T-cell (primary cell): ENCODE data around the gene MCM10. TPM values are rescaled to one million over a fixed set of nuclear protein-coding genes. Genes with fewer than 3 reads are reported as not detected.

Experiments used
- ATAC-seq, 4 experiments: fragments of 200-7000 bp in 3 of 4; fragments of 150-1000 bp in 1 of 4; cut with Tn5 transposase; replicated peaks in 1 of 4; 1 replicate in 3 of 4; 2 replicates in 1 of 4; pipeline ENCODE4 v1.10.0; 2021; ENCODE audit warnings: moderate library complexity in 3 of 4, mild to moderate bottlenecking in 2 of 4, moderate number of reproducible peaks in 1 of 4
- CTCF ChIA-PET, 2 donors: fragments of 300-600 bp; sonication (Branson Sonifier 250); formaldehyde crosslinking; loops; one replicate each; lab custom pipeline; 2022; ENCODE audit warnings: antibody characterized with exemption in 2 of 2; lab: Charles Lee
- POLR2A ChIA-PET, 2 donors: fragments of 300-600 bp; sonication (Branson Sonifier 250); formaldehyde crosslinking; loops; one replicate each; lab custom pipeline; 2022; ENCODE audit warnings: antibody characterized with exemption in 2 of 2; lab: Charles Lee
- DNase-seq, 35 experiments: peaks; one replicate each; pipeline versions ENCODE4 v3.0.0 to v3.0.0-alpha.2; 2013 to 2023
- H3K27ac ChIP-seq: one replicate; pipeline ENCODE4 v1.5.1; 2013; ENCODE audit warnings: low read length
- H3K27me3 ChIP-seq, 2 experiments: replicated peaks in 1 of 2; 1 replicate in 1 of 2; 2 replicates in 1 of 2; pipeline versions ENCODE4 v1.6.1 to v1.7.0; 2013; ENCODE audit warnings: low read length in 1 of 2, mixed read lengths in 1 of 2; ENCODE audit not compliant: control insufficient read depth in 2 of 2, insufficient read depth in 2 of 2; ENCODE audit errors: extremely low read depth in 1 of 2
- H3K36me3 ChIP-seq, 2 donors: 1 replicate in 1 of 2; 2 replicates in 1 of 2; pipeline versions ENCODE4 v1.6.1 to v1.7.0; 2013; ENCODE audit warnings: low read length in 1 of 2; ENCODE audit not compliant: control insufficient read depth in 2 of 2, insufficient read depth in 1 of 2; ENCODE audit errors: extremely low read depth in 1 of 2
- H3K4me1 ChIP-seq, 2 experiments: 1 replicate in 1 of 2; 2 replicates in 1 of 2; pipeline versions ENCODE4 v1.6.1 to v1.7.0; 2013; ENCODE audit warnings: low read length in 2 of 2, mixed read lengths in 1 of 2; ENCODE audit not compliant: insufficient read depth in 2 of 2, control insufficient read depth in 1 of 2; ENCODE audit errors: extremely low read depth in 1 of 2
- H3K4me3 ChIP-seq, 2 donors: 1 replicate in 1 of 2; 2 replicates in 1 of 2; pipeline versions ENCODE4 v1.5.1 to v1.7.0; 2013; ENCODE audit warnings: mild to moderate bottlenecking in 2 of 2, low read length in 1 of 2, moderate library complexity in 1 of 2; ENCODE audit not compliant: control insufficient read depth in 1 of 2; ENCODE audit errors: extremely low read depth in 1 of 2
- H3K9me3 ChIP-seq: 2 replicates; pipeline ENCODE4 v1.7.0; 2013
- H3K27ac Mint-ChIP-seq, 2 donors: one replicate each; pipeline ENCODE4 v1.8.0; 2020 to 2021; ENCODE audit warnings: mild to moderate bottlenecking in 2 of 2, mixed read lengths in 2 of 2
- H3K27me3 Mint-ChIP-seq, 2 donors: one replicate each; pipeline ENCODE4 v1.8.0; 2021 to 2022; ENCODE audit warnings: mixed read lengths in 2 of 2
- H3K36me3 Mint-ChIP-seq: one replicate; pipeline ENCODE4 v1.8.0; 2021; ENCODE audit warnings: mixed read lengths
- H3K4me1 Mint-ChIP-seq, 3 donors: one replicate each; pipeline ENCODE4 v1.8.0; 2020 to 2022; ENCODE audit warnings: mixed read lengths in 3 of 3, mild to moderate bottlenecking in 1 of 3
- H3K4me3 Mint-ChIP-seq, 3 donors: one replicate each; pipeline ENCODE4 v1.8.0; 2020 to 2022; ENCODE audit warnings: mild to moderate bottlenecking in 3 of 3, mixed read lengths in 3 of 3, moderate library complexity in 3 of 3
- H3K9me3 Mint-ChIP-seq, 3 donors: one replicate each; pipeline ENCODE4 v1.8.0; 2020 to 2022; ENCODE audit warnings: mixed read lengths in 3 of 3
- WGBS: methylation state at CpG from one replicate; pipeline ENCODE4 v1.1.5; 2013; ENCODE audit warnings: missing lambda C conversion rate; ENCODE audit not compliant: insufficient coverage; 5-methylcytosine and 5-hydroxymethylcytosine counted together
- total RNA-seq, 35 experiments: library from RNA in 6 of 35; stranded (reverse) in 6 of 35; fragments of 120-200 nt in 1 of 35; gene quantifications; one replicate each; pipeline versions ENCODE4 v1.2.1 to v1.2.4 and lab custom pipeline; 2013 to 2026

The MCM10 gene
- total RNA-seq, 5 donors from 2014 or later (not counting 1 experiment from before 2014, with no cell fraction given): 0.65 to 1.4 (median 0.82) TPM

DNA sequence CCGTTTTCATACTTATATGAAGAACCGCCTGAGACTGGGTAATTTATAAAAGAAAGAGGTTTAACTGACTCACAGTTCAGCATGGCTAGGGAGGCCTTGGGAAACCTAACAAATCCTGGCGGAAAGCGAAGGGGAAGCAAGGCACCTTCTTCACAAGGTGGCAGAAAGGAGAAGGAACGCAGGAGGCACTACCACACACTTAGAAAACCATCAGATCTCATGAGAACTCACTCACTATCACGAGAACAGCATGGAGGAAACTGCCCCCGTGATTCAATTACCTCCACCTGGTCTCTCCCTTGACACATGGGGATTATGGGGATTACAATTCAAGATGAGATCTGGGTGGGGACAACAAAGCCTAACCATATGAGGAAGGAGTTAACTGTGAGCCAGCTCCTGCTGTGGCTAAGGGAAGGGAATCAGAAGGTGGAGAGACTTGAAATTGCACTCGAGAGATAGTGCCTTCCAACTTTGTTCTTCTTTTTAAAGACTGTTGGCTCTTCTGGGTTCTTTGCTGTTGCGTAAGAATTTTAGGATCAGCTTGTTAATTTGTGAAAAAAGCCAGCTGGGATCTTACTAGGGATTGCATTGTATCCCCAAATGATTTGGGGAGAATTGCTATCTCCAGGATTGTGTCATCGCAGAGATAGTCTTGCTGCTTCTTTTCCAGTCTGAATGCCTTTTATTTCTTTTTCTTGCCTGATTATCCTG lies 40.4 kb upstream of the MCM10 start:
- Mint-ChIP-seq H3K27me3 (no peaks in the 10 kb centered on the region), H3K4me3 (no peak overlapping the region)
- POLR2A ChIA-PET: no interaction called here

GRCh38 chr10:13121500-13121854 lies 39.9 kb upstream of the MCM10 start:
- WGBS: no CpG with 5 or more reads among the region's 1 CpG

More for the DNA sequence above, 40.4 kb upstream of the MCM10 start:
- Histone ChIP-seq H3K27me3 (no peaks in the 10 kb centered on the region), H3K9me3 (no peaks in the 10 kb centered on the region), H3K4me1 (peaks cover 0 to 6% of the 10 kb centered on the region in 2 experiments), H3K27ac (no peak overlapping the region), H3K36me3 (peaks cover 4 to 83% of the 10 kb centered on the region in 2 donors), H3K4me3 (no peak overlapping the region)
- Mint-ChIP-seq H3K27ac (no peak overlapping the region), H3K9me3 (no peaks in the 10 kb centered on the region), H3K36me3 (peaks cover 88% of the 10 kb centered on the region), H3K4me1 (peaks cover 23 to 27% (median 24%) of the 10 kb centered on the region in 3 donors)
- CTCF ChIA-PET: no interaction called here
- ATAC-seq (no peak), DNase-seq (no peak)
- WGBS: 95% methylated on average over 4 of the region's 10 CpGs

GRCh38 chr10:13136651-13137050 lies 24.7 kb upstream of the MCM10 start:
- no peak for DNase-seq
- H3K9me3 ChIP-seq: no peaks in the 10 kb centered on the region
- CTCF ChIA-PET: no interaction called here
- 90% methylated on average over 5 of the region's 8 CpGs for WGBS
- no peaks in the 10 kb centered on the region for H3K4me1 ChIP-seq
- H3K4me3 ChIP-seq: no peak overlapping the region
- Mint-ChIP-seq H3K36me3 (peaks cover 79% of the 10 kb centered on the region), H3K4me1 (no peaks in the 10 kb centered on the region), H3K27ac (no peak overlapping the region), H3K27me3 (no peaks in the 10 kb centered on the region), H3K4me3 (no peak overlapping the region), H3K9me3 (no peaks in the 10 kb centered on the region)
- H3K27me3 ChIP-seq: no peaks in the 10 kb centered on the region
- POLR2A ChIA-PET: no interaction called here
- no peak for ATAC-seq
- no peak overlapping the region for H3K27ac ChIP-seq
- peaks cover 10 to 87% of the 10 kb centered on the region in 2 donors for H3K36me3 ChIP-seq

More at GRCh38 chr10:13121500-13121854, 39.9 kb upstream of the MCM10 start:
- peaks cover 0 to 5% of the 10 kb centered on the region in 2 experiments for H3K4me1 ChIP-seq
- H3K27ac ChIP-seq: no peak overlapping the region
- no peaks in the 10 kb centered on the region for H3K9me3 Mint-ChIP-seq
- H3K4me3 ChIP-seq: no peak overlapping the region
- no peaks in the 10 kb centered on the region for H3K9me3 ChIP-seq
- H3K36me3 Mint-ChIP-seq: peaks cover 84% of the 10 kb centered on the region
- H3K27me3 ChIP-seq: no peaks in the 10 kb centered on the region
- H3K36me3 ChIP-seq: peaks cover 4 to 84% of the 10 kb centered on the region in 2 donors
- H3K27me3 Mint-ChIP-seq: no peaks in the 10 kb centered on the region
- H3K27ac Mint-ChIP-seq: no peak overlapping the region
- H3K4me1 Mint-ChIP-seq: peaks cover 17 to 21% (median 19%) of the 10 kb centered on the region in 3 donors
- POLR2A ChIA-PET: no interaction called here
- no peak overlapping the region for H3K4me3 Mint-ChIP-seq
- CTCF ChIA-PET: no interaction called here
- ATAC-seq: no peak
- DNase-seq: no peak

- POLR2A ChIA-PET: no interaction called here
- Mint-ChIP-seq H3K27me3 (no peaks in the 10 kb centered on the region), H3K4me3 (no peak overlapping the region), H3K9me3 (peaks cover 0 to 2% (median 0%) of the 10 kb centered on the region in 3 donors), H3K4me1 (no peaks in the 10 kb centered on the region), H3K27ac (no peak overlapping the region), H3K36me3 (peaks cover 74% of the 10 kb centered on the region)
- H3K27ac ChIP-seq: no peak overlapping the region
- H3K4me1 ChIP-seq: no peaks in the 10 kb centered on the region
- 100% methylated on average over 1 of the region's 7 CpGs for WGBS
- H3K4me3 ChIP-seq: no peak overlapping the region
- DNase-seq (no peak), ATAC-seq (no peak)
- no peaks in the 10 kb centered on the region for H3K9me3 ChIP-seq
- H3K36me3 ChIP-seq: peaks cover 8 to 78% of the 10 kb centered on the region in 2 donors
- CTCF ChIA-PET: interaction anchor here in 1 of 2 donors (0.6 kb wide), 1 partner anchor 22 kb away, joined by 5 read pairs; no protein-coding TSS in a partner anchor
- H3K27me3 ChIP-seq: no peaks in the 10 kb centered on the region
Measured at GRCh38 chr10:13139150-13139549, 22.2 kb upstream of the MCM10 start.

GRCh38 chr10:13139676-13140075 lies 21.7 kb upstream of the MCM10 start:
- CTCF ChIA-PET: no interaction called here
- no peaks in the 10 kb centered on the region for H3K27me3 Mint-ChIP-seq
- ATAC-seq (no peak), DNase-seq (no peak)
- peaks cover 75% of the 10 kb centered on the region for H3K36me3 Mint-ChIP-seq
- Histone ChIP-seq H3K9me3 (peaks cover 2% of the 10 kb centered on the region), H3K27me3 (no peaks in the 10 kb centered on the region), H3K4me1 (no peaks in the 10 kb centered on the region), H3K4me3 (no peak overlapping the region), H3K27ac (no peak overlapping the region), H3K36me3 (peaks cover 8 to 73% of the 10 kb centered on the region in 2 donors)
- H3K9me3 Mint-ChIP-seq: peaks cover 0 to 7% (median 5%) of the 10 kb centered on the region in 3 donors
- H3K27ac Mint-ChIP-seq: no peak overlapping the region
- no peaks in the 10 kb centered on the region for H3K4me1 Mint-ChIP-seq
- POLR2A ChIA-PET: no interaction called here
- H3K4me3 Mint-ChIP-seq: no peak overlapping the region
- WGBS: 100% methylated on average over 1 of the region's 2 CpGs

DNA sequence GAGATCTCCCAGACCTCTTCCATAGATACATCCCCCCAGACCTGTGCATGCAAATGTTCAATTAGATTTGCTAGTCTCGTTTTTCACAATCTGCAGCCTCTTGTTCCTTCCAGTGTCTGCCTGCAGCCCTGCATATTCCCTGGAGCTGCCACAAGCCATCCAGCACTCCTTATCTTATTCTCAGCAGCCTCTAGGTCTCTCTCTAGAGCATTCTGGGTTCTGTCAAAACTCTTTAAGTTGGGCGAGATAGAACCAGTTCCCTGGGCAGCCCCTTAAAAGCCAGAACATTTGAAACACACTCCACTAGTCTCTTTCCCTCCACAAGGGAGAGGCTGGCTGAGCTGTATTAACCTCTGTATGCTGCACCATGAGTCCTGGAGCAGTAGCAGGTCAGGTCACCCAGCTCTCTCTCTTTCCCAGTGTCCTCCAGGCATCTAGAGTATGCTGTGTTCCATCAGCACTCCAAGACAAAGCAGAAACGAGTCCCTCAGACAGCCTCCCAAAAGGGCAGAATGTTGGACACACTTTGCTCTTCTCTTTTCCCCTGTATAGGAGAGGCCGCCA lies 20.6 kb upstream of the MCM10 start:
- Histone ChIP-seq H3K9me3 (peaks cover 2% of the 10 kb centered on the region), H3K27me3 (no peaks in the 10 kb centered on the region), H3K27ac (no peak overlapping the region), H3K4me1 (no peaks in the 10 kb centered on the region), H3K36me3 (peaks cover 8 to 62% of the 10 kb centered on the region in 2 donors), H3K4me3 (no peak overlapping the region)
- no peak overlapping the region for H3K27ac Mint-ChIP-seq
- H3K9me3 Mint-ChIP-seq: peaks cover 3 to 14% (median 12%) of the 10 kb centered on the region in 3 donors
- no peaks in the 10 kb centered on the region for H3K4me1 Mint-ChIP-seq
- DNase-seq (no peak), ATAC-seq (no peak)
- 96% methylated on average over 4 of the region's 4 CpGs for WGBS
- H3K4me3 Mint-ChIP-seq: no peak overlapping the region
- CTCF ChIA-PET: no interaction called here
- H3K36me3 Mint-ChIP-seq: peaks cover 71% of the 10 kb centered on the region
- no peaks in the 10 kb centered on the region for H3K27me3 Mint-ChIP-seq
- POLR2A ChIA-PET: no interaction called here
